HepG2 (cell line): ENCODE results near the gene C3orf18. TPM values are rescaled to one million over a fixed set of nuclear protein-coding genes. Genes with fewer than 3 reads are reported as not detected.

Source experiments
- ATAC-seq: fragments of 200-7000 bp; cut with Tn5 transposase; 3 replicates; pipeline ENCODE4 v1.9.1; 2020; ENCODE audit warnings: mild to moderate bottlenecking, moderate library complexity
- BruUV-seq: library from RNA; stranded (reverse); fragments of 400-500 nt; replicated peaks from 2 replicates; lab custom pipeline; 2021; lab: Mats Ljungman, UMichigan
- CTCF ChIA-PET: fragments of 300-600 bp; formaldehyde crosslinking; extraction: SDS; loops from one replicate; lab custom pipeline; 2021; ENCODE audit warnings: low total read pairs, inconsistent platforms, low intra/inter-chr PET ratio; lab: Yijun Ruan, JAX
- POLR2A ChIA-PET: fragments of 350-600 bp; sonication (Branson Sonifier 250); formaldehyde crosslinking; loops from one replicate; lab custom pipeline; 2020; ENCODE audit warnings: antibody characterized with exemption, inconsistent platforms; lab: Yijun Ruan, JAX
- DNase-seq: peaks from one replicate; pipeline ENCODE4 v3.0.0-alpha.2; 2015; ENCODE audit warnings: low spot score
- FAIRE-seq: peaks from 3 replicates; lab custom pipeline; 2011; peaks lifted over from hg19 to GRCh38; lab: Jason Lieb, UNC
- H2AFZ ChIP-seq: one replicate; pipeline ENCODE4 v1.6.1; 2011; ENCODE audit warnings: low read length, inconsistent platforms
- H3K27ac ChIP-seq: fragments of 300-600 bp; 3 replicates; pipeline ENCODE4 v1.8.0; 2011; ENCODE audit warnings: mixed run types, mild to moderate bottlenecking, mixed read lengths, low read length, inconsistent platforms; ENCODE audit not compliant: insufficient read depth; ENCODE audit errors: extremely low read length
- H3K27me3 ChIP-seq, 2 experiments: fragments of 200-600 bp in 1 of 2; 2 replicates in 1 of 2; 3 replicates in 1 of 2; pipeline versions ENCODE4 v1.6.0 to v1.8.0; 2011; ENCODE audit warnings: low read length in 2 of 2, mild to moderate bottlenecking in 2 of 2, moderate library complexity in 2 of 2, inconsistent platforms in 1 of 2; ENCODE audit not compliant: insufficient read depth in 2 of 2, control insufficient read depth in 1 of 2
- H3K36me3 ChIP-seq, 2 experiments: fragments of 200-600 bp in 1 of 2; replicated peaks in 1 of 2; 2 replicates in 1 of 2; 3 replicates in 1 of 2; pipeline versions ENCODE4 v1.5.1 to v1.8.0; 2011; ENCODE audit warnings: low read length in 2 of 2, inconsistent platforms in 1 of 2; ENCODE audit not compliant: insufficient read depth in 2 of 2, control insufficient read depth in 1 of 2
- H3K4me1 ChIP-seq: 2 replicates; pipeline ENCODE4 v1.5.1; 2012; ENCODE audit warnings: low read length, inconsistent platforms; ENCODE audit not compliant: insufficient read depth
- H3K4me2 ChIP-seq: 2 replicates; pipeline ENCODE4 v1.6.0; 2011; ENCODE audit warnings: low read depth, low read length, inconsistent platforms
- H3K4me3 ChIP-seq, 3 experiments: fragments of 200-600 bp in 1 of 3; sonication (generic), shearing (Covaris generic) in 1 of 3; replicated peaks in 1 of 3; 2 replicates each; pipeline ENCODE4 v1.5.1; 2011 to 2016; ENCODE audit warnings: low read length in 3 of 3, inconsistent platforms in 2 of 3, low read depth in 2 of 3, mild to moderate bottlenecking in 2 of 3, control low read depth in 1 of 3, mixed read lengths in 1 of 3; ENCODE audit not compliant: insufficient read depth in 1 of 3
- H3K79me2 ChIP-seq: one replicate; pipeline ENCODE4 v1.6.1; 2011; ENCODE audit warnings: low read length, inconsistent platforms; ENCODE audit not compliant: insufficient read depth
- H3K9ac ChIP-seq: 2 replicates; pipeline ENCODE4 v1.6.0; 2011; ENCODE audit warnings: mild to moderate bottlenecking, low read depth, low read length, inconsistent platforms; ENCODE audit not compliant: insufficient read depth
- H3K9me3 ChIP-seq: 2 replicates; pipeline ENCODE4 v1.5.1; 2012; ENCODE audit warnings: mild to moderate bottlenecking, low read length
- H4K20me1 ChIP-seq: 2 replicates; pipeline ENCODE4 v1.6.0; 2011; ENCODE audit warnings: inconsistent platforms, mild to moderate bottlenecking, low read length, moderate library complexity; ENCODE audit not compliant: insufficient read depth
- ARID5B ChIP-seq: IDR thresholded peaks from 2 replicates; pipeline ENCODE4 v1.4.0; 2020; ENCODE audit warnings: mild to moderate bottlenecking, missing genetic modification reagents
- ATF6 ChIP-seq: sonication (generic); formaldehyde crosslinking; conservative IDR thresholded peaks from 2 replicates; pipeline ENCODE4 v1.4.0; 2020; ENCODE audit warnings: missing genetic modification reagents
- ELF1 ChIP-seq: sonication (generic); formaldehyde crosslinking; IDR thresholded peaks from 2 replicates; pipeline ENCODE4 v1.4.0; 2020; ENCODE audit warnings: missing genetic modification reagents
- ERF ChIP-seq: IDR thresholded peaks from 2 replicates; pipeline ENCODE4 v1.6.1; 2018; ENCODE audit warnings: missing biosample characterization, missing genetic modification reagents
- ISL2 ChIP-seq: sonication (generic); formaldehyde crosslinking; IDR thresholded peaks from 2 replicates; pipeline ENCODE4 v1.5.0; 2020; ENCODE audit warnings: missing genetic modification reagents
- KMT2B ChIP-seq: IDR thresholded peaks from 2 replicates; pipeline ENCODE4 v1.6.1; 2016; ENCODE audit warnings: missing genetic modification reagents, missing compliant biosample characterization
- MTA1 ChIP-seq: sonication (generic); formaldehyde crosslinking; IDR thresholded peaks from 2 replicates; pipeline ENCODE4 v1.4.0; 2020; ENCODE audit warnings: missing genetic modification reagents, mild to moderate bottlenecking, borderline replicate concordance
- MYNN ChIP-seq: sonication (generic); formaldehyde crosslinking; IDR thresholded peaks from 2 replicates; pipeline ENCODE4 v1.4.0; 2020; ENCODE audit warnings: mild to moderate bottlenecking, low read depth, missing genetic modification reagents
- POLR2AphosphoS5 ChIP-seq: IDR thresholded peaks from 2 replicates; pipeline ENCODE4 v1.6.1; 2012; ENCODE audit warnings: low read depth, low read length
- PRDM4 ChIP-seq: sonication (generic); formaldehyde crosslinking; IDR thresholded peaks from 2 replicates; pipeline ENCODE4 v1.9.0; 2021; ENCODE audit warnings: missing genetic modification reagents, borderline replicate concordance
- TEAD2 ChIP-seq: sonication (generic); formaldehyde crosslinking; IDR thresholded peaks from 2 replicates; pipeline ENCODE4 v1.9.0; 2021; ENCODE audit warnings: missing genetic modification reagents
- ZNF580 ChIP-seq: IDR thresholded peaks from 2 replicates; pipeline ENCODE4 v1.6.1; 2016; ENCODE audit warnings: low read depth, borderline replicate concordance
- ZNF615 ChIP-seq: sonication (generic); formaldehyde crosslinking; IDR thresholded peaks from 2 replicates; pipeline ENCODE4 v1.5.0; 2020; ENCODE audit warnings: mild to moderate bottlenecking, missing genetic modification reagents, borderline replicate concordance
- ZNF709 ChIP-seq: sonication (generic); formaldehyde crosslinking; IDR thresholded peaks from 2 replicates; pipeline ENCODE4 v1.5.0; 2020; ENCODE audit warnings: mild to moderate bottlenecking, missing genetic modification reagents
- WGBS: methylation state at CpG from one replicate; pipeline ENCODE4 v1.1.6; 2017; ENCODE audit warnings: low lambda C conversion rate; 5-methylcytosine and 5-hydroxymethylcytosine counted together
- in situ Hi-C: cut with HindIII; loops from 2 replicates; pipeline ENCODE4 v1.10.0; 2017; ENCODE audit warnings: low pct_unique_long_range_greater_than_20kb; ENCODE audit not compliant: extremely low pct_ligation_motif_present
- intact Hi-C: fragments of 100-400 bp; cut with micrococcal nuclease; formaldehyde crosslinking; loops from one replicate; pipeline ENCODE4 v1.10.0; 2022; ENCODE audit not compliant: unreplicated experiment
- polyA plus RNA-seq, 8 experiments: library from polyadenylated mRNA; depleted of rRNA in 3 of 8; stranded (reverse) in 7 of 8; unstranded in 1 of 8; fragments of >200 nt; fragmentation: Illumina TruSeq in 4 of 8; extraction: Trizol in 4 of 8; gene quantifications; 2 replicates each; pipeline versions ENCODE4 v1.2.1 to v1.2.3, GENCODE V29; 2011 to 2016; ENCODE audit warnings: low read depth in 4 of 8, missing spikeins in 1 of 8, mixed read lengths in 1 of 8; ENCODE audit not compliant: insufficient read depth in 1 of 8
- total RNA-seq, 5 experiments: library from RNA; depleted of rRNA; stranded (reverse); fragments of >200 nt; fragmentation: Illumina TruSeq; extraction: Trizol; gene quantifications; 2 replicates each; pipeline ENCODE4 v1.2.3, GENCODE V29; 2016; ENCODE audit warnings: low read depth in 1 of 5

C3orf18 gene
- total and polyA plus RNA-seq, 2 of the 13 experiments (the other 11 are each of a cell fraction or from before 2014, with no cell fraction given), result 1.6 to 4.8 TPM

- FAIRE-seq, result peak; percentile 52
- Histone ChIP-seq H3K9ac (peak overlapping the region; percentile 79), H3K4me2 (peak overlapping the region; percentile 79), H3K4me1 (peaks cover 100% of the 10 kb centered on the region), H3K36me3 (no peaks in the 10 kb centered on the region), H3K27me3 (no peaks in the 10 kb centered on the region; a peak in 1 of 5 replicates), H3K4me3 (peak overlapping the region in 2 of 3 experiments; percentile 21 to 49; a peak in 3 of 6 replicates), H4K20me1 (no peaks in the 10 kb centered on the region), H3K9me3 (no peaks in the 10 kb centered on the region), H3K27ac (peak overlapping the region; percentile 99), H3K79me2 (no peaks in the 10 kb centered on the region), H2AFZ (no peak overlapping the region)
- ChIA-PET CTCF (interaction anchor here (1.0 kb wide), 1 partner anchor 26 kb away, joined by 3 read pairs; no protein-coding TSS in a partner anchor), POLR2A (interaction anchor here (0.9 to 5.7 kb wide), 11 partner anchors 9 to 251 kb away, joined by 3 to 176 read pairs (median 7); partner anchors contain the start of genes CISH and HEMK1)
- in situ Hi-C loops (no loop called here), intact Hi-C loops (loop anchor here (2.0 kb wide), 1 partner anchor 15 kb away; no protein-coding TSS in a partner anchor)
- no TSS peak for BruUV-seq
- peak; percentile 57 for DNase-seq
- peak; percentile 55 for ATAC-seq
- WGBS, result 33% methylated on average over 14 of the region's 17 CpGs
- TF ChIP-seq ELF1, result peak; percentile 41; the same call in 1 of the 2 replicates
- TF ChIP-seq TEAD2 (CRISPR knock-in tag), result no peak
- TF ChIP-seq ZNF709 (CRISPR knock-in tag), result 0 out of 2 replicates have a peak, but pooled peaks have one; percentile 67
- no peak for TF ChIP-seq KMT2B (CRISPR knock-in tag)
- peak; percentile 53 for TF ChIP-seq POLR2AphosphoS5
- no peak for TF ChIP-seq PRDM4 (CRISPR knock-in tag)
- peak; percentile 53 for TF ChIP-seq ISL2
- no peak for TF ChIP-seq ATF6 (CRISPR knock-in tag)
- TF ChIP-seq MYNN (CRISPR knock-in tag), result no peak
- 0 out of 2 replicates have a peak, but pooled peaks have one; percentile 55 for TF ChIP-seq ZNF580 (CRISPR knock-in tag)
- TF ChIP-seq ZNF615 (CRISPR knock-in tag), result no peak
- peak; percentile 74; the same call in 1 of the 2 replicates for TF ChIP-seq MTA1
- TF ChIP-seq ARID5B (CRISPR knock-in tag), result 0 out of 2 replicates have a peak, but pooled peaks have one; percentile 15
- no peak for TF ChIP-seq ERF (CRISPR knock-in tag)
Observed at GRCh38 chr3:50587806-50588758, 20.5 kb upstream of the C3orf18 start.
